Choroid plexus epithelial cell (primary cell): ENCODE results near the gene SAMD4B.

ENCODE experiments used
- DNase-seq: peaks from one replicate; pipeline ENCODE4 v3.0.0-alpha.2; 2010; ENCODE audit warnings: low read depth
- H3K4me3 ChIP-seq: 2 replicates; pipeline ENCODE4 v1.5.1; 2011; ENCODE audit warnings: low read depth, mild to moderate bottlenecking, control low read depth, low read length, moderate library complexity
- TF ChIP-seq, protein P1 (sequence below): conservative IDR thresholded peaks from 2 replicates; pipeline ENCODE4 v1.5.1; 2011; ENCODE audit warnings: low read depth, mild to moderate bottlenecking, control low read depth, inconsistent platforms, low read length, moderate library complexity

Gene SAMD4B, protein sequence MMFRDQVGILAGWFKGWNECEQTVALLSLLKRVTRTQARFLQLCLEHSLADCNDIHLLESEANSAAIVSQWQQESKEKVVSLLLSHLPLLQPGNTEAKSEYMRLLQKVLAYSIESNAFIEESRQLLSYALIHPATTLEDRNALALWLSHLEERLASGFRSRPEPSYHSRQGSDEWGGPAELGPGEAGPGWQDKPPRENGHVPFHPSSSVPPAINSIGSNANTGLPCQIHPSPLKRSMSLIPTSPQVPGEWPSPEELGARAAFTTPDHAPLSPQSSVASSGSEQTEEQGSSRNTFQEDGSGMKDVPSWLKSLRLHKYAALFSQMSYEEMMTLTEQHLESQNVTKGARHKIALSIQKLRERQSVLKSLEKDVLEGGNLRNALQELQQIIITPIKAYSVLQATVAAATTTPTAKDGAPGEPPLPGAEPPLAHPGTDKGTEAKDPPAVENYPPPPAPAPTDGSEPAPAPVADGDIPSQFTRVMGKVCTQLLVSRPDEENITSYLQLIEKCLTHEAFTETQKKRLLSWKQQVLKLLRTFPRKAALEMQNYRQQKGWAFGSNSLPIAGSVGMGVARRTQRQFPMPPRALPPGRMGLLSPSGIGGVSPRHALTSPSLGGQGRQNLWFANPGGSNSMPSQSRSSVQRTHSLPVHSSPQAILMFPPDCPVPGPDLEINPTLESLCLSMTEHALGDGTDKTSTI

DNA sequence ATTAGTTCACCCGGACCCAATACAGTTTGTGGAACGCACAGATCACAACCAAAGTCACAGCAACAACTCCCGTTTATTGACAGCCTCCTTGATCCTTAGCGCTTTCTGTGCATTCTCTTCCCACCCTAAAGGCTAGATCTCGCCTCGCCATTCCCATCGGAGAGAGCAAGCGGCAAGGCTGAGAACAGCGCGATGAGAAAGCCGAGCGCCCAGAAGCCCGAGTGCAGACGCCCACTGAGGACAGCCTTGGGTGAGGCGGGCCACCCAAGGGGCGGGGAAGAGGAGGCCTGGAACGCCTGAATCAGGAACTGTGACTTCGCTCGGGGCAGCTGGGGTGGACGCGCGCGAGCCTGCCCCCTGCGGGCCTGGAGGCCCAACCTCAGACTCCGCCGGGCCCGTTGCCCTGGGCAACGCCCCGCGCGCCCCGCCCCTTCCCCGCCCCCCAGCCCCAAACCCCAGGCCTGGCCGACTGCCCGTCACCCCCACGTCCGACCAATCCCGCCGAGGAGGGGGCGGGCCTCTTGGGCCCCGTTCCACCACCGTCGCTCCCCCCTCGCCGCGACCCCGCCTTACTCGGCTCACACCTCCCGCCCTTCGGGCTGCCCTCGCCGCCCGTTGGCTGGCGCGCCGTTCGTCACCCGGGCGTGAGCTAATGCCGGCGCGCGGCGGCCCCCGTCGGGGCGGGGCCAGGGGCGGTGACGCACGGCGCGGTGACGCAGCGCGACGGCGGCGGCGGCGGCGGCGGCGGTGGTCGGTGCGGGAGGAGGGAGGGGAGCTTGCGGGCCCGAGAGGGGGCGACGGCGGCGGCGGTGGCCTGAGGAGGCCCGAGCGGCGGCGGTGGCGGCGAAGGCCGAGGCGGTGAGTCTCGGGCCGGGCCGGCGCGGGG, at the start of gene SAMD4B:
Gene SAMD4B, plus strand, starts transcription at position 703 of the 886 bp plus-strand sequence. CDS start 14,473 bp downstream, outside the sequence.
- H3K4me3 ChIP-seq, result peak within 1 kb of the TSS; percentile 79
- TF ChIP-seq, protein P1, sequence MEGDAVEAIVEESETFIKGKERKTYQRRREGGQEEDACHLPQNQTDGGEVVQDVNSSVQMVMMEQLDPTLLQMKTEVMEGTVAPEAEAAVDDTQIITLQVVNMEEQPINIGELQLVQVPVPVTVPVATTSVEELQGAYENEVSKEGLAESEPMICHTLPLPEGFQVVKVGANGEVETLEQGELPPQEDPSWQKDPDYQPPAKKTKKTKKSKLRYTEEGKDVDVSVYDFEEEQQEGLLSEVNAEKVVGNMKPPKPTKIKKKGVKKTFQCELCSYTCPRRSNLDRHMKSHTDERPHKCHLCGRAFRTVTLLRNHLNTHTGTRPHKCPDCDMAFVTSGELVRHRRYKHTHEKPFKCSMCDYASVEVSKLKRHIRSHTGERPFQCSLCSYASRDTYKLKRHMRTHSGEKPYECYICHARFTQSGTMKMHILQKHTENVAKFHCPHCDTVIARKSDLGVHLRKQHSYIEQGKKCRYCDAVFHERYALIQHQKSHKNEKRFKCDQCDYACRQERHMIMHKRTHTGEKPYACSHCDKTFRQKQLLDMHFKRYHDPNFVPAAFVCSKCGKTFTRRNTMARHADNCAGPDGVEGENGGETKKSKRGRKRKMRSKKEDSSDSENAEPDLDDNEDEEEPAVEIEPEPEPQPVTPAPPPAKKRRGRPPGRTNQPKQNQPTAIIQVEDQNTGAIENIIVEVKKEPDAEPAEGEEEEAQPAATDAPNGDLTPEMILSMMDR, result peak; percentile 62
- peak; percentile 99 for DNase-seq

DNA sequence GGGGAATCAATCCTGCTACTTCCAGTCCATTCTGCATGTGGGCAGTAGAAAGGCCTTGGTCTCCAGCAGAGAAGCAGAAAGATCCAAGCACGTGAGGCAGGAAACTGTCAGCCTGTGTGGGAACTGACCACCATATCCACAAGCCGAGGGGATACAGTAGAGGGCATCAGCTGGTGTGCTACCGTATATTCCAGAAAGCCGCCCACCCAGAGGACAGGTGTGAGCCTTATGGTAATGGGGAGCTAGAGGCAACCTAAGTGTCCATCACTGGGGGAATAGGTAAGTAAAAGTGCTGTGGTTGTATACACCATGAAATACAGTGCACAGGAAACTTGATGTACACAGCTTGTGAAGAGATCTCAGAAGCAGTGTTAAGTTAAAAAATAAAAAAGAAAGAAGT, 48.8 kb upstream of the SAMD4B start:
- TF ChIP-seq, protein P1, result no peak
- no peak for DNase-seq

DNA sequence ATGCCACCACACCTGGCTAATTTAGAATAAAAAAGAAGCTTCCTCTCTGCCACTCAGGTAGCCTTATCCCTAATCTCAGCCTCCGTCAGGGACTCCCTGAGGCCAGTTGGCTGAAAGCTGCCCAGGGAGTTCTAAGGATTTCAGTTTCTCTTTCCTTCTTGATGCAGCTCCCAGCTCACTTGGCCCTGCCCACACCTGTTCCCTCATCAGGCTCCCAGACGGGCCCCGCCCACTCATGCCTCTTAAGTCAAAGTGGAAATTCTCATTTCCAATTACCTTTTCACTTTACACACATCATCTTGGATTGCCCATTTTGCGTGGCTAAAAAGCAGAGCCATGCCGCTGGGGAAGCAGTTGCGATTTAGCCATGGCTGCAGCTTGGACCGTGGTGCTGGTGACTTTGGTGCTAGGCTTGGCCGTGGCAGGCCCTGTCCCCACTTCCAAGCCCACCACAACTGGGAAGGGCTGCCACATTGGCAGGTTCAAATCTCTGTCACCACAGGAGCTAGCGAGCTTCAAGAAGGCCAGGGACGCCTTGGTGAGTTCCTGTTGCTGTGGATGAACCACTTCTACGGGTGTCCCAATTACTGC, 46.1 kb upstream of the SAMD4B start, which contains the start of gene IFNL1:
Gene IFNL1, plus strand, starts transcription at position 353 of the 591 bp plus-strand sequence. Its CDS starts 15 bp downstream, at position 368.
- H3K4me3 ChIP-seq, result no peak within 1 kb of the TSS
- no peak for DNase-seq
- TF ChIP-seq, protein P1, result no peak

More for the DNA sequence above, 48.8 kb upstream of the SAMD4B start:
- no peak overlapping the region for H3K4me3 ChIP-seq

DNA sequence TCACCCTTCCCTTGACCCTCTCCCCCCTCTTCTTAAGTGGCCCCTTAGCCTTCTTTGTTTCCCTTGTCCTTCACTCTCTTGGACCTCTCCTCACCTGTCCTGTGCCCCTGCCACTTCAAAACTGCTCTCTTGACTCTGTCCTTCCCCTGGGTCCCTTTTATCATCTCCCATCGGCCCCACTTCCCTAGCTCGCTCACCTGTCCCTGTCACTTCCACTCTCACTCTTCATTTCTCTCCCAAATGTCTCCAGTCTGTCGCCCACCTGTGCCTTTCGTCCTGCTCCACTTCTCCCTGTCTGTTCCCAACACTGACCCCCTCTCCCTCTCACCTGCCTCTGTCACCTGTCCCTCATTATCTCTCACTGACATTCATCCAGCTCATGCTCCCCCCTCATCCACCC, 45.3 kb upstream of the SAMD4B start:
- H3K4me3 ChIP-seq, result no peak overlapping the region
- TF ChIP-seq, protein P1, result no peak
- DNase-seq, result no peak

DNA sequence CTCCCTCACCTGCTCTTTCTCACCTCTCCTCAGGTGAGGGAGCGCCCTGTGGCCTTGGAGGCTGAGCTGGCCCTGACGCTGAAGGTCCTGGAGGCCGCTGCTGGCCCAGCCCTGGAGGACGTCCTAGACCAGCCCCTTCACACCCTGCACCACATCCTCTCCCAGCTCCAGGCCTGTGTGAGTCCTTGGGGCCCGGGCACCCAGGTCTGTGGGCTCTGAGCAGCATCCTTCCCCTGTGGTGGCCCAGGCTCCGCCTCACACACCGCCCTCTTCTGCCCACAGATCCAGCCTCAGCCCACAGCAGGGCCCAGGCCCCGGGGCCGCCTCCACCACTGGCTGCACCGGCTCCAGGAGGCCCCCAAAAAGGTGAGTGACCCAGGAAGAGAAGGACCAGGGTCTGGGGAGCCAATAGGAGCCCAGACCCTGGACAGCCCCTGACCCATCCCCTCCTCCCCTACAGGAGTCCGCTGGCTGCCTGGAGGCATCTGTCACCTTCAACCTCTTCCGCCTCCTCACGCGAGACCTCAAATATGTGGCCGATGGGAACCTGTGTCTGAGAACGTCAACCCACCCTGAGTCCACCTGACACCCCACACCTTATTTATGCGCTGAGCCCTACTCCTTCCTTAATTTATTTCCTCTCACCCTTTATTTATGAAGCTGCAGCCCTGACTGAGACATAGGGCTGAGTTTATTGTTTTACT, 44.1 kb upstream of the SAMD4B start:
- DNase-seq, result no peak
- TF ChIP-seq, protein P1, result no peak
- no peak overlapping the region for H3K4me3 ChIP-seq

DNA sequence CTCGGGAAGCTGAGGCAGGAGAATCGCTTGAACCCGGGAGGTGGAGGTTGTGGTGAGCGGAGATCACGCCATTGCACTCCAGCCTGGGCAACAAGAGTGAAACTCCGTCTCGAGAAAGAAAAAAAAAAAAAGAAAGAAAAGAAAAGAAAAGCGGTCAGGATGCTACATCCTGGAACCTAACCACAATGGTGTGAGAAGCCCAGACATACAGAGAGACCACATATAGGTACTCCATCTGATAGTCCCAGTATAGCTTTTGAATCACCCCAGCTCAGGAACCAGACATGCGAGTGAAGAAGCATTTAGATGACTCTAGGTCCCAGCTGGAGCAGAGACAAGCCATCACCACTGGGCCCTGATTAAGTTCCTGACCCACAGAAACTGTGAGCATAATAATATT, 42.8 kb upstream of the SAMD4B start:
- H3K4me3 ChIP-seq, result no peak overlapping the region
- DNase-seq, result no peak
- TF ChIP-seq, protein P1, result no peak
